K562 (cell line): ENCODE results near the gene SLCO2B1. TPM values are rescaled to one million over a fixed set of nuclear protein-coding genes. Genes with fewer than 3 reads are reported as not detected.

Source experiments
- BCL6 ChIP-seq: fragments of 250-450 bp; sonication (Bioruptor Pico); IDR thresholded peaks from 2 replicates; pipeline ENCODE4 v1.4.0; 2020
- FOXK1 ChIP-seq: sonication (generic); formaldehyde crosslinking; IDR thresholded peaks from 2 replicates; pipeline ENCODE4 v1.8.0; 2022; ENCODE audit warnings: missing genetic modification reagents, mild to moderate bottlenecking, borderline replicate concordance
- HNRNPUL1 ChIP-seq: fragments of 200-400 bp; formaldehyde crosslinking; IDR thresholded peaks from 2 replicates; pipeline ENCODE4 v1.6.1; 2017; ENCODE audit warnings: low read length
- KLF13 ChIP-seq: fragments of 450-650 bp; IDR thresholded peaks from 2 replicates; pipeline ENCODE4 v1.6.1; 2016; ENCODE audit warnings: missing genetic modification characterization, low read depth, mild to moderate bottlenecking, missing compliant biosample characterization, moderate library complexity, borderline replicate concordance
- LEF1 ChIP-seq: fragments of 450-650 bp; IDR thresholded peaks from 2 replicates; pipeline ENCODE4 v1.6.1; 2016; ENCODE audit warnings: mild to moderate bottlenecking
- MECOM ChIP-seq: fragments of 250-450 bp; sonication (Bioruptor Pico); IDR thresholded peaks from 2 replicates; pipeline ENCODE4 v1.8.0; 2022; ENCODE audit warnings: inconsistent platforms
- NR2F6 ChIP-seq: fragments of 450-650 bp; formaldehyde crosslinking; IDR thresholded peaks from 2 replicates; pipeline ENCODE4 v1.4.0; 2020; ENCODE audit warnings: mild to moderate bottlenecking
- SMARCA4 ChIP-seq: fragments of 450-650 bp; IDR thresholded peaks from 2 replicates; pipeline ENCODE4 v1.6.1; 2016
- ZBTB1 ChIP-seq: sonication (generic); formaldehyde crosslinking; IDR thresholded peaks from 2 replicates; pipeline ENCODE4 v1.8.1; 2023; ENCODE audit warnings: missing genetic modification reagents, low read depth, mild to moderate bottlenecking, borderline replicate concordance
- ZNF232 ChIP-seq: sonication (generic); formaldehyde crosslinking; IDR thresholded peaks from 2 replicates; pipeline ENCODE4 v1.8.0; 2022; ENCODE audit warnings: mild to moderate bottlenecking, missing genetic modification reagents
- ZNF263 ChIP-seq: sonication (generic); formaldehyde crosslinking; IDR thresholded peaks from 2 replicates; pipeline ENCODE4 v1.8.0; 2022; ENCODE audit warnings: mild to moderate bottlenecking, missing genetic modification reagents, borderline replicate concordance
- ZNF707 ChIP-seq: fragments of 250-450 bp; sonication (Bioruptor Pico); conservative IDR thresholded peaks from 2 replicates; pipeline ENCODE4 v1.8.0; 2022; ENCODE audit warnings: inconsistent platforms, mild to moderate bottlenecking, moderate library complexity
- polyA plus RNA-seq, 8 experiments: library from polyadenylated mRNA; depleted of rRNA in 4 of 8; stranded (reverse) in 5 of 8; unstranded in 3 of 8; fragments of >200 nt; fragmentation: Nextera tagmentation in 2 of 8; fragmentation: Illumina TruSeq in 1 of 8; extraction: Ambion mirVana in 2 of 8; extraction: Trizol in 1 of 8; gene quantifications; 2 replicates each; pipeline versions ENCODE4 v1.2.1 to v1.2.3, GENCODE V29; 2011 to 2014; ENCODE audit warnings: inconsistent platforms in 1 of 8, missing spikeins in 1 of 8
- total RNA-seq, 7 experiments: library from RNA; depleted of rRNA in 6 of 7; stranded (reverse); fragments of >200 nt in 6 of 7; fragmentation: Illumina TruSeq in 2 of 7; extraction: Trizol in 2 of 7; gene quantifications; 2 replicates each; pipeline versions ENCODE4 v1.2.1 to v1.2.3, GENCODE V29; 2011 to 2021; ENCODE audit warnings: low replicate concordance in 1 of 7
- TF ChIP-seq, protein P1 (sequence below): IDR thresholded peaks from 2 replicates; pipeline ENCODE4 v1.6.1; 2011; ENCODE audit warnings: borderline replicate concordance, low read depth, mild to moderate bottlenecking, moderate library complexity, low read length; ENCODE audit not compliant: insufficient read depth, poor library complexity, severe bottlenecking
- TF ChIP-seq, protein P2 (sequence below): sonication (generic); formaldehyde crosslinking; IDR thresholded peaks from 2 replicates; pipeline ENCODE4 v1.8.0; 2022; ENCODE audit warnings: mild to moderate bottlenecking, missing genetic modification reagents
- TF ChIP-seq, protein P3 (sequence below): fragments of 250-450 bp; sonication (Bioruptor Pico); IDR thresholded peaks from 2 replicates; pipeline ENCODE4 v1.5.0; 2020; ENCODE audit warnings: mild to moderate bottlenecking
- TF ChIP-seq, protein P4 (sequence below): fragments of 250-450 bp; sonication (Bioruptor Pico); IDR thresholded peaks from 2 replicates; pipeline ENCODE4 v1.9.0; 2021; ENCODE audit warnings: mild to moderate bottlenecking, inconsistent platforms
- TF ChIP-seq, protein P5 (sequence below): sonication (generic); formaldehyde crosslinking; IDR thresholded peaks from 2 replicates; pipeline ENCODE4 v1.8.1; 2022; ENCODE audit warnings: missing genetic modification reagents

SLCO2B1 gene
- total and polyA plus RNA-seq, 9 of the 15 experiments (the other 6 are each of a cell fraction or from before 2014, with no cell fraction given), result 0.70 to 14.7 (median 7.6) TPM

DNA sequence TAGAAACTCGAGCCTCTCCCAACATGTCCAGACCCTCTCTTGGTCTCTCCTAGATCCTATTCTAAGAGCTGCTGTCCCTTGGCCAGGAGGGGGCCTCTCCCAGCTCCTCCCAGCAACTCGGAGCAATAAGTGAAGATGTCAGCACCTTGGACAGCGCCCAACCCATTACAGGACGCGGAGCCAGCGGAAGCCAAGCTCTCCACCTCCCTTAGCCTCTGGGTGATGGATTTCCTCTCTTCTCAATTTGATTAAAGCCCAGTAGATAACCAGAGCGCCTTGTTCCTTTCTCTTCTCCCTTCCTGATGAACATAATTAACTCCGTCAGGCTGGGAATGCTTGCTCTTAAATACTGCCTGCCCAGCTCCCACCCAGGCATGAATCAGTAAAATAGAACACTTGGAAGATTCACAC is 63.5 kb downstream of the SLCO2B1 start (continued):
- TF ChIP-seq, protein P1, sequence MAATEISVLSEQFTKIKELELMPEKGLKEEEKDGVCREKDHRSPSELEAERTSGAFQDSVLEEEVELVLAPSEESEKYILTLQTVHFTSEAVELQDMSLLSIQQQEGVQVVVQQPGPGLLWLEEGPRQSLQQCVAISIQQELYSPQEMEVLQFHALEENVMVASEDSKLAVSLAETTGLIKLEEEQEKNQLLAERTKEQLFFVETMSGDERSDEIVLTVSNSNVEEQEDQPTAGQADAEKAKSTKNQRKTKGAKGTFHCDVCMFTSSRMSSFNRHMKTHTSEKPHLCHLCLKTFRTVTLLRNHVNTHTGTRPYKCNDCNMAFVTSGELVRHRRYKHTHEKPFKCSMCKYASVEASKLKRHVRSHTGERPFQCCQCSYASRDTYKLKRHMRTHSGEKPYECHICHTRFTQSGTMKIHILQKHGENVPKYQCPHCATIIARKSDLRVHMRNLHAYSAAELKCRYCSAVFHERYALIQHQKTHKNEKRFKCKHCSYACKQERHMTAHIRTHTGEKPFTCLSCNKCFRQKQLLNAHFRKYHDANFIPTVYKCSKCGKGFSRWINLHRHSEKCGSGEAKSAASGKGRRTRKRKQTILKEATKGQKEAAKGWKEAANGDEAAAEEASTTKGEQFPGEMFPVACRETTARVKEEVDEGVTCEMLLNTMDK, result peak; percentile 55
- TF ChIP-seq LEF1, result no peak
- no peak for TF ChIP-seq HNRNPUL1
- TF ChIP-seq FOXK1, result peak; percentile 74; the same call in 1 of the 2 replicates
- no peak for TF ChIP-seq ZNF707 (CRISPR knock-in tag)
- no peak for TF ChIP-seq BCL6 (CRISPR knock-in tag)
- TF ChIP-seq NR2F6 (CRISPR knock-in tag), result no peak
- TF ChIP-seq ZNF232 (CRISPR knock-in tag), result peak; percentile 87; the same call in 1 of the 2 replicates
- peak; percentile 78 for TF ChIP-seq ZNF263 (CRISPR knock-in tag)
- TF ChIP-seq, protein P2, sequence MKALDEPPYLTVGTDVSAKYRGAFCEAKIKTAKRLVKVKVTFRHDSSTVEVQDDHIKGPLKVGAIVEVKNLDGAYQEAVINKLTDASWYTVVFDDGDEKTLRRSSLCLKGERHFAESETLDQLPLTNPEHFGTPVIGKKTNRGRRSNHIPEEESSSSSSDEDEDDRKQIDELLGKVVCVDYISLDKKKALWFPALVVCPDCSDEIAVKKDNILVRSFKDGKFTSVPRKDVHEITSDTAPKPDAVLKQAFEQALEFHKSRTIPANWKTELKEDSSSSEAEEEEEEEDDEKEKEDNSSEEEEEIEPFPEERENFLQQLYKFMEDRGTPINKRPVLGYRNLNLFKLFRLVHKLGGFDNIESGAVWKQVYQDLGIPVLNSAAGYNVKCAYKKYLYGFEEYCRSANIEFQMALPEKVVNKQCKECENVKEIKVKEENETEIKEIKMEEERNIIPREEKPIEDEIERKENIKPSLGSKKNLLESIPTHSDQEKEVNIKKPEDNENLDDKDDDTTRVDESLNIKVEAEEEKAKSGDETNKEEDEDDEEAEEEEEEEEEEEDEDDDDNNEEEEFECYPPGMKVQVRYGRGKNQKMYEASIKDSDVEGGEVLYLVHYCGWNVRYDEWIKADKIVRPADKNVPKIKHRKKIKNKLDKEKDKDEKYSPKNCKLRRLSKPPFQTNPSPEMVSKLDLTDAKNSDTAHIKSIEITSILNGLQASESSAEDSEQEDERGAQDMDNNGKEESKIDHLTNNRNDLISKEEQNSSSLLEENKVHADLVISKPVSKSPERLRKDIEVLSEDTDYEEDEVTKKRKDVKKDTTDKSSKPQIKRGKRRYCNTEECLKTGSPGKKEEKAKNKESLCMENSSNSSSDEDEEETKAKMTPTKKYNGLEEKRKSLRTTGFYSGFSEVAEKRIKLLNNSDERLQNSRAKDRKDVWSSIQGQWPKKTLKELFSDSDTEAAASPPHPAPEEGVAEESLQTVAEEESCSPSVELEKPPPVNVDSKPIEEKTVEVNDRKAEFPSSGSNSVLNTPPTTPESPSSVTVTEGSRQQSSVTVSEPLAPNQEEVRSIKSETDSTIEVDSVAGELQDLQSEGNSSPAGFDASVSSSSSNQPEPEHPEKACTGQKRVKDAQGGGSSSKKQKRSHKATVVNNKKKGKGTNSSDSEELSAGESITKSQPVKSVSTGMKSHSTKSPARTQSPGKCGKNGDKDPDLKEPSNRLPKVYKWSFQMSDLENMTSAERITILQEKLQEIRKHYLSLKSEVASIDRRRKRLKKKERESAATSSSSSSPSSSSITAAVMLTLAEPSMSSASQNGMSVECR (CRISPR knock-in tag), result peak; percentile 79
- TF ChIP-seq, protein P3, sequence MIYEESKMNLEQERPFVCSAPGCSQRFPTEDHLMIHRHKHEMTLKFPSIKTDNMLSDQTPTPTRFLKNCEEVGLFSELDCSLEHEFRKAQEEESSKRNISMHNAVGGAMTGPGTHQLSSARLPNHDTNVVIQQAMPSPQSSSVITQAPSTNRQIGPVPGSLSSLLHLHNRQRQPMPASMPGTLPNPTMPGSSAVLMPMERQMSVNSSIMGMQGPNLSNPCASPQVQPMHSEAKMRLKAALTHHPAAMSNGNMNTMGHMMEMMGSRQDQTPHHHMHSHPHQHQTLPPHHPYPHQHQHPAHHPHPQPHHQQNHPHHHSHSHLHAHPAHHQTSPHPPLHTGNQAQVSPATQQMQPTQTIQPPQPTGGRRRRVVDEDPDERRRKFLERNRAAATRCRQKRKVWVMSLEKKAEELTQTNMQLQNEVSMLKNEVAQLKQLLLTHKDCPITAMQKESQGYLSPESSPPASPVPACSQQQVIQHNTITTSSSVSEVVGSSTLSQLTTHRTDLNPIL (CRISPR knock-in tag), result no peak
- no peak for TF ChIP-seq KLF13 (tag)
- TF ChIP-seq, protein P4, sequence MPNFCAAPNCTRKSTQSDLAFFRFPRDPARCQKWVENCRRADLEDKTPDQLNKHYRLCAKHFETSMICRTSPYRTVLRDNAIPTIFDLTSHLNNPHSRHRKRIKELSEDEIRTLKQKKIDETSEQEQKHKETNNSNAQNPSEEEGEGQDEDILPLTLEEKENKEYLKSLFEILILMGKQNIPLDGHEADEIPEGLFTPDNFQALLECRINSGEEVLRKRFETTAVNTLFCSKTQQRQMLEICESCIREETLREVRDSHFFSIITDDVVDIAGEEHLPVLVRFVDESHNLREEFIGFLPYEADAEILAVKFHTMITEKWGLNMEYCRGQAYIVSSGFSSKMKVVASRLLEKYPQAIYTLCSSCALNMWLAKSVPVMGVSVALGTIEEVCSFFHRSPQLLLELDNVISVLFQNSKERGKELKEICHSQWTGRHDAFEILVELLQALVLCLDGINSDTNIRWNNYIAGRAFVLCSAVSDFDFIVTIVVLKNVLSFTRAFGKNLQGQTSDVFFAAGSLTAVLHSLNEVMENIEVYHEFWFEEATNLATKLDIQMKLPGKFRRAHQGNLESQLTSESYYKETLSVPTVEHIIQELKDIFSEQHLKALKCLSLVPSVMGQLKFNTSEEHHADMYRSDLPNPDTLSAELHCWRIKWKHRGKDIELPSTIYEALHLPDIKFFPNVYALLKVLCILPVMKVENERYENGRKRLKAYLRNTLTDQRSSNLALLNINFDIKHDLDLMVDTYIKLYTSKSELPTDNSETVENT, result no peak
- TF ChIP-seq, protein P5, sequence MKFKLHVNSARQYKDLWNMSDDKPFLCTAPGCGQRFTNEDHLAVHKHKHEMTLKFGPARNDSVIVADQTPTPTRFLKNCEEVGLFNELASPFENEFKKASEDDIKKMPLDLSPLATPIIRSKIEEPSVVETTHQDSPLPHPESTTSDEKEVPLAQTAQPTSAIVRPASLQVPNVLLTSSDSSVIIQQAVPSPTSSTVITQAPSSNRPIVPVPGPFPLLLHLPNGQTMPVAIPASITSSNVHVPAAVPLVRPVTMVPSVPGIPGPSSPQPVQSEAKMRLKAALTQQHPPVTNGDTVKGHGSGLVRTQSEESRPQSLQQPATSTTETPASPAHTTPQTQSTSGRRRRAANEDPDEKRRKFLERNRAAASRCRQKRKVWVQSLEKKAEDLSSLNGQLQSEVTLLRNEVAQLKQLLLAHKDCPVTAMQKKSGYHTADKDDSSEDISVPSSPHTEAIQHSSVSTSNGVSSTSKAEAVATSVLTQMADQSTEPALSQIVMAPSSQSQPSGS (CRISPR knock-in tag), result no peak
- TF ChIP-seq ZBTB1 (CRISPR knock-in tag), result no peak
- TF ChIP-seq SMARCA4, result 0 out of 2 replicates have a peak, but pooled peaks have one; percentile 17
- 0 out of 2 replicates have a peak, but pooled peaks have one; percentile 50 for TF ChIP-seq MECOM
